RWPE2 (cell line): ENCODE results near the gene DENND5A.

ENCODE experiments used
- ATAC-seq: fragments of 200-7000 bp; cut with Tn5 transposase; 3 replicates; pipeline ENCODE4 v1.9.1; 2021; ENCODE audit warnings: low read depth
- DNase-seq: peaks from one replicate; pipeline ENCODE4 v3.0.0-alpha.2; 2020; ENCODE audit warnings: low spot score
- H3K27ac ChIP-seq: fragments of 450-650 bp; 2 replicates; pipeline ENCODE4 v1.5.1; 2017; ENCODE audit warnings: mild to moderate bottlenecking; ENCODE audit not compliant: poor library complexity, severe bottlenecking
- H3K27me3 ChIP-seq: fragments of 250-450 bp; sonication (Bioruptor Pico); 2 replicates; pipeline ENCODE4 v1.5.1; 2021; ENCODE audit warnings: mild to moderate bottlenecking, moderate library complexity; ENCODE audit not compliant: insufficient read depth, poor library complexity, severe bottlenecking
- H3K36me3 ChIP-seq: fragments of 250-450 bp; sonication (Bioruptor Pico); 2 replicates; pipeline ENCODE4 v1.5.1; 2020; ENCODE audit warnings: low read depth, mild to moderate bottlenecking, moderate library complexity
- H3K4me1 ChIP-seq: fragments of 250-450 bp; sonication (Bioruptor Pico); 2 replicates; pipeline ENCODE4 v1.5.1; 2021; ENCODE audit warnings: mild to moderate bottlenecking, moderate library complexity; ENCODE audit not compliant: insufficient read depth, poor library complexity, severe bottlenecking
- H3K4me3 ChIP-seq: fragments of 250-450 bp; sonication (Bioruptor Pico); 2 replicates; pipeline ENCODE4 v1.5.1; 2021; ENCODE audit warnings: mild to moderate bottlenecking, moderate library complexity; ENCODE audit not compliant: severe bottlenecking
- H3K9me3 ChIP-seq: fragments of 250-450 bp; sonication (Bioruptor Pico); 2 replicates; pipeline ENCODE4 v1.5.1; 2021; ENCODE audit warnings: mild to moderate bottlenecking, moderate library complexity; ENCODE audit not compliant: severe bottlenecking
- TF ChIP-seq, protein P1 (sequence below): fragments of 450-650 bp; IDR thresholded peaks from one replicate; pipeline ENCODE4 v1.5.1; 2017; ENCODE audit warnings: mild to moderate bottlenecking, moderate library complexity; ENCODE audit not compliant: poor library complexity, severe bottlenecking

Gene DENND5A

GRCh38 chr11:9208726-9209501 is 56.2 kb downstream of the DENND5A start:
- DNase-seq: no peak
- TF ChIP-seq, protein P1, sequence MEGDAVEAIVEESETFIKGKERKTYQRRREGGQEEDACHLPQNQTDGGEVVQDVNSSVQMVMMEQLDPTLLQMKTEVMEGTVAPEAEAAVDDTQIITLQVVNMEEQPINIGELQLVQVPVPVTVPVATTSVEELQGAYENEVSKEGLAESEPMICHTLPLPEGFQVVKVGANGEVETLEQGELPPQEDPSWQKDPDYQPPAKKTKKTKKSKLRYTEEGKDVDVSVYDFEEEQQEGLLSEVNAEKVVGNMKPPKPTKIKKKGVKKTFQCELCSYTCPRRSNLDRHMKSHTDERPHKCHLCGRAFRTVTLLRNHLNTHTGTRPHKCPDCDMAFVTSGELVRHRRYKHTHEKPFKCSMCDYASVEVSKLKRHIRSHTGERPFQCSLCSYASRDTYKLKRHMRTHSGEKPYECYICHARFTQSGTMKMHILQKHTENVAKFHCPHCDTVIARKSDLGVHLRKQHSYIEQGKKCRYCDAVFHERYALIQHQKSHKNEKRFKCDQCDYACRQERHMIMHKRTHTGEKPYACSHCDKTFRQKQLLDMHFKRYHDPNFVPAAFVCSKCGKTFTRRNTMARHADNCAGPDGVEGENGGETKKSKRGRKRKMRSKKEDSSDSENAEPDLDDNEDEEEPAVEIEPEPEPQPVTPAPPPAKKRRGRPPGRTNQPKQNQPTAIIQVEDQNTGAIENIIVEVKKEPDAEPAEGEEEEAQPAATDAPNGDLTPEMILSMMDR: no peak
- Histone ChIP-seq H3K4me1 (peaks cover 15% of the 10 kb centered on the region), H3K27ac (no peak overlapping the region), H3K9me3 (no peaks in the 10 kb centered on the region), H3K4me3 (no peak overlapping the region), H3K36me3 (peaks cover 7% of the 10 kb centered on the region), H3K27me3 (no peaks in the 10 kb centered on the region)
- no peak for ATAC-seq

GRCh38 chr11:9207229-9207628 is 57.9 kb downstream of the DENND5A start:
- DNase-seq: no peak
- peaks cover 11% of the 10 kb centered on the region for H3K36me3 ChIP-seq
- H3K4me1 ChIP-seq: peaks cover 15% of the 10 kb centered on the region
- no peak overlapping the region for H3K27ac ChIP-seq
- no peaks in the 10 kb centered on the region for H3K27me3 ChIP-seq
- no peak overlapping the region for H3K4me3 ChIP-seq
- H3K9me3 ChIP-seq: no peaks in the 10 kb centered on the region
- ATAC-seq: no peak
- TF ChIP-seq, protein P1: no peak

GRCh38 chr11:9206496-9206895 is 58.7 kb downstream of the DENND5A start:
- H3K36me3 ChIP-seq: peaks cover 11% of the 10 kb centered on the region
- TF ChIP-seq, protein P1: no peak
- no peaks in the 10 kb centered on the region for H3K27me3 ChIP-seq
- no peak overlapping the region for H3K27ac ChIP-seq
- peaks cover 13% of the 10 kb centered on the region for H3K4me1 ChIP-seq
- ATAC-seq (no peak), DNase-seq (no peak)
- no peak overlapping the region for H3K4me3 ChIP-seq
- H3K9me3 ChIP-seq: no peaks in the 10 kb centered on the region

DNA sequence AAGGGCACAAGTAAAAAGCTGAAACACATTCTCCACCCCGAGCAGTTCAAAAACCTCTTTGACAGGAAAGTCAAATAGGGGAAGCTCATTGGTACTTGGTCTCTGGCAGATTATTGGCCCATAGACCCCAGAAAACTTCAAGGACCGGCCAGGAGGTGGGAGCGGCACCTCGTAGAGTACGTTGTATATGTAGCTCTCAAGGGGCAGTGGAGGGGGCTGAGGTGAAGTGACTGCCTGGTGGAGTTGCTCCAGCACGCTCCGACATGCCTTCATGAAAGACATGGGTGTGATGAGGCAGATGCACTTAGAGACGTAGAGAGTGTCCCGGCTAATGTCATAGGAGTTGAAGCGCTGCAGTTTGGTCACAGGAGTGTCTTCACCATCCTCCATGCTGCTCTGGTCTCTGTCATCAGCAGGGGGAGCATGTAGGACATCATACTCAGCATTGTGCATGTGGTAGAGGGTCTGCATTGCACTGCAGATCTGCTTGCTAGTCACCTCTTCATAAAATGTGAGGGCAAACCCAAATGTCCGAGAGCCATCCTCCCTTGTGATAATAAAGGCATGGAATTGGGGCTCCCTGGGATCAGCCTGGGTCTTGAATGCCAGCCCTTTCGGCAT is 61.3 kb downstream of the DENND5A start:
- Histone ChIP-seq H3K36me3 (peaks cover 11% of the 10 kb centered on the region), H3K4me1 (no peaks in the 10 kb centered on the region), H3K27me3 (no peaks in the 10 kb centered on the region), H3K27ac (no peak overlapping the region), H3K4me3 (no peak overlapping the region), H3K9me3 (no peaks in the 10 kb centered on the region)
- DNase-seq (no peak), ATAC-seq (no peak)
- TF ChIP-seq, protein P1: peak; percentile 4
